HG03342 (cell line): ENCODE results near the gene PAX2.

Source experiments
- ATAC-seq: cut with Tn5 transposase; IDR thresholded peaks from one replicate; pipeline ENCODE4 v1.9.1; 2021; ENCODE audit warnings: mild to moderate bottlenecking, moderate library complexity; ENCODE audit not compliant: unreplicated experiment

PAX2 gene

GRCh38 chr10:100723770-100724530 lies 21.4 kb upstream of the PAX2 start:
- ATAC-seq = no peak

DNA sequence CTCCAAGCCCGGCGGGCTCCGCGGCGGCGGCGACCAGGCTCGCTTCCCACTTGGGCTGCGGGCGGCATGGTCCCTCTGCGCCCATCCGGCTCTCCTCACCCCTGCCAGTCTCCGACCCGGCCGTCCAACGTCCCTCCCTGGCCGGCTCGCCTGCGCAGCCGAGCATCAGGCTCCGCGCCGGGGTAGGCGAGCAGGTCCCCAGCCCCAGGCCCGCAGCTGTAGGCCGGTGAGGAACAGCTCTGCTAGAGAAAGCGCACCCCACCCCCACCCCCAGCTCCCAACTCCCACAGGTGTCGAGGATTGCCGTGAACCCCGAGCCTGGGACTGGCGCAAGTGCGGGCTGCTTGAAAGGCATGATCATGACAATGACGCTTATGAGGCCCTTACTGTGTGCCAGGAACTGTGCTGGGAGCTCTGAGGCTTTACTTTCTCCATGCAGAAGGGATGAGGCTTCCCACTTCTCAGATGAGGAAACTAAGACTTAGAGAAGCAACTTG lies 20.8 kb upstream of the PAX2 start:
- no peak for ATAC-seq

- ATAC-seq = no peak
Measured at GRCh38 chr10:100725071-100725471, 20.3 kb upstream of the PAX2 start.

GRCh38 chr10:100725869-100726426 lies 19.4 kb upstream of the PAX2 start:
- ATAC-seq = no peak

GRCh38 chr10:100727808-100728207 lies 17.6 kb upstream of the PAX2 start:
- ATAC-seq = no peak

- no peak for ATAC-seq
Measured at GRCh38 chr10:100728928-100729861, 16.2 kb upstream of the PAX2 start.

DNA sequence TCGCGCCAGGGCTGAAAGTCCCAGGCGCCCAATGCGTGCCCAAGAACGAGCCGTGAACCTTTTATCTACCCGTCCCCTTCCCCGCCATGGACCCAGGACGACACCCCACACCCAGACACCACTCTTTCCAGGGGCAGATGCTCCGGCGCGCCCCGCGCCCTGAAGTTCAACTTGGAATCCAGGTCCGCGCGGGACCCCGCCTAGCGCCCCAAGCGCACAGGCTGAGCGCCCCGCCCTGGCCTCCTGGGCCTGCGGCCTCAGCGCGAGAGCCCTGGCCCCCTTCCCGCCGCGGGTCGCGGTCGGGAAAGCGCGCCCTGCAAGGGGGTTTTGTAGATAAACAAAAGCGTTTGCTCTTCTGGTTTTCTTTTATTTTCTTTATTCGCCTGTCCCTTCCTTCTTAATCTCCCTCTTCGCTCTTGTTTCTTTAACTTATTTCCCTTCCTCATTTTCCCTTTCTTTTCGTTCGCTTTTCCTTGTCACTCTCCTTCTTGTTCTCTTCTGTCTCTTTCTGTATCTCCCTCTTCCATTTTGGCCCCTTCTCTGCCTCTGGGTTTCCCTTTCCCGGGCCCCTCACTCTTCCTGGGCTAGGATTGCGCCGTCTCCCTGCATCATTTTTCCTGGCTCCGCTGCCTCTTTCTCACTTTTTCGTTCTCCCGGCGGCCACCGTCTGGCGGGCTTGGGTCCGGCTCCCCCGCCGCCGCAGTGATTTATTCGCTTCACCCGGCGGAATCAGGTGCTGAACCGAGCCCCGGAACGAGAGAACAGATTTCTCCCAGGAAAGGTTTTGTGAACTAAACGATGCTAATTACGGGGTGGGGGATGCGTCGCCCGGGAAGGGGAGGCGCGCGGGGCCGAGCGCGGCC lies 15.3 kb upstream of the PAX2 start:
- no peak for ATAC-seq

- ATAC-seq = no peak
Measured at GRCh38 chr10:100730725-100731406, 14.5 kb upstream of the PAX2 start.

DNA sequence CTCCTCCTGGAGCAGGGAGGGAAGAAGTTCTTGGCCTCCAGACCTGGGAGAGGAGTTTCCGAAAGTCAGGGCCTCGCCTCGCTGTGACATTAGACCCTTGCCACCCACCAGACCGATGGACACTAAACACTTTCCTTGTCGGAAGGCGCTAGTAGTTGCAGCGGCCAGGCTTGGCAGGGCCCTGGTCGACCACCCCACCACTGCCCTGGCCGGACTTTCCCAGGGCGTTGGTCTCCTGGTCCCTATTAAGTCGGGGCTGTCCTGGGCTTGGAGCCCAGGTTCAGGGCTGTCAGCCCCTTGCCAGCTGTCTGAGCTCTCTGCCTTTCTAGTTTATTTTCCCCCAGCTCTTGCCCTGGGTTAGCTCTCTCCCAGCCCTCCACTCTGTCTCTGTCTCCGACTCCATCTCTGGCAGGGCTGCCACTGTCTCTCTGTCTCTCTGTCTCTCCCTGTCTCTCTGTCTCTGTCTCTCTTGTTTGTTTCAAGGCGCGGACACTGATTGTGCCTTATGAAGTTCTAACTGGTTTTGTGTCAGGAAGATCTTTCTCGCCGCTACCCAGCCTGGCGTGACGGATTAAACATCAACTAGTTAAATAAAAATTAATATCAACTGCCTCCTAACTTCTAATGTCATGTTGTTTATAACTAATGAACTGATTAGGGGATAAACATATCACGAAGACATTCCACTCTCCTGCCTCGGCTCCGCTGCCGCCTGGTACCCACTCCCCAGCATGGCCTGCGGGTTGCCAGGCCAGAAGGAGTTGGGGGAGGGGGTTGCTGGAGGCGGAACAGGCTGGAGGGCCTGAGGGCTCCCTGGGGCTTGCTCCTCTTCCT lies 13.8 kb upstream of the PAX2 start:
- ATAC-seq = no peak

- no peak for ATAC-seq
Measured at GRCh38 chr10:100732241-100732596, 13.2 kb upstream of the PAX2 start.

DNA sequence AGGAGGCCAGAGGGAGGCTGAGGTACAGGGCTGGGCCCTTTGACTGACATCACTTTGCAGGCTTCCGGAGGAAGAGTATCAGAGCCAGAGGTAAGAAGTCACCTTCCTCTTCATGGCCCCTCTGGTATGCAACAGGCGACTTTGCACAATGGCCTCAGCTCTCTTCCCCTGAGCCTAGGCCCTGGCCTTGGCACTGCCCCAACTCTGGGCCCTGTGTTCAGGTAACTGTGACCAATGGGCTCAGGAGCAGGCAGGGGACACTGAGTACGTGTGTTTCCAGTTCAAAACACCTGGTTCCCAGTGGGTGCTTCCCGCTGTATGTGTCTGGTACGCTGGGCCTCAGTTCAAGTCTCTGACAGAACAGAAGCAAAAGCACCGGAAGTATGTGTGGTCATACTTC lies 12.1 kb upstream of the PAX2 start:
- no peak for ATAC-seq

- ATAC-seq = no peak
Measured at GRCh38 chr10:100734295-100735086, 10.9 kb upstream of the PAX2 start.

DNA sequence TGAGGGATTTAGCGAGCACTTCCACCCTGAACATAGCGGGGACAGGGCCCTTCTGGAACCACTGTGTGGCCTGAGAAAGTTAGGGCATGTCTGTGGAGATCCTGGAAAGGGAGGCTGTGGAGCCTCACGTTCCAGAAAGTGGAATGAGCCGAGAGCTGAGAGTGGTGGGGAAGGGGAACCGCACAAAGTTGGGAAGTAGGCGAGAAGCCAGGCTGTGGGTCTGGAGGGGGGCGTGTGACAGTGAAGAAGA lies 10.4 kb upstream of the PAX2 start:
- ATAC-seq = no peak

DNA sequence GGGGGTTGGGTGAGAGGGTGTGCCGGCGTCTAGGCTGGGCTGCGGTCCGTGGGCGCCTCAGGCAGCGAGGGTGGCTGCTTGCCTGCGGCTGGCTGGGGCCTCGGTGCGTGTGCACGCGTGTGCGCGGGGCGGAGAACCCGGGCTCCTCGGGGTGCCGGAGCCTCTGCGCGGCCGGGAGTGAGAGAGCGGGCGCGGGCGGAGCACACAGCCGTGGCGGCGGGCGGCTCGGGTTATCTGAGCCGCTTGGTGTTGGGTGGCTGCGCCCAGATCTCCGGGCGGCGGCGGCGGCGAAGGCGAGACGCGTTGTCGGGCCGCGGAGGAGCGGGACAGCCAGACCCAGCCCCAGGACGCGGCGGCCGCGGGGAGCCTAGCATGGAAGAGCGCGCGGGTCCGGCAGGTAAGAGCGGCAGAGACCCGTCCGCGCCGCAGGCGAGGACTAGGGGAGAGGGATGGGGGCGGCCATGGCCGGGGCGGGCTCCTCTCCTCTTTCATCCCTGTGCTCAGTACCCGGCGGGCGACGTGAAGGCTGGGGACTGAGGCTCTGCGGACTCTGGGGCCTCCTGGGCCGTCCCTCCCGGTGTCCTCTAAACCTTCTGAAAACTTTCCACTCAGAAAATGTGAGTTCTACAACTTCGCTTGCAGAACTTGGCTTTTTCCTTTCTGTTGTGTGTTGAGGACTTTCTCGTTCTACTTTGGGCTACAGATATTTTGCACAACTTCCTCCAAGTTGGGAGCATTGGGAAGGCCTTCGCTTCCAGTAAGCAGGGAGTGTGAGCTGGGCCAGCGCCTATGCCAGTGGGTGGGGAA lies 9.8 kb upstream of the PAX2 start:
- no peak for ATAC-seq

DNA sequence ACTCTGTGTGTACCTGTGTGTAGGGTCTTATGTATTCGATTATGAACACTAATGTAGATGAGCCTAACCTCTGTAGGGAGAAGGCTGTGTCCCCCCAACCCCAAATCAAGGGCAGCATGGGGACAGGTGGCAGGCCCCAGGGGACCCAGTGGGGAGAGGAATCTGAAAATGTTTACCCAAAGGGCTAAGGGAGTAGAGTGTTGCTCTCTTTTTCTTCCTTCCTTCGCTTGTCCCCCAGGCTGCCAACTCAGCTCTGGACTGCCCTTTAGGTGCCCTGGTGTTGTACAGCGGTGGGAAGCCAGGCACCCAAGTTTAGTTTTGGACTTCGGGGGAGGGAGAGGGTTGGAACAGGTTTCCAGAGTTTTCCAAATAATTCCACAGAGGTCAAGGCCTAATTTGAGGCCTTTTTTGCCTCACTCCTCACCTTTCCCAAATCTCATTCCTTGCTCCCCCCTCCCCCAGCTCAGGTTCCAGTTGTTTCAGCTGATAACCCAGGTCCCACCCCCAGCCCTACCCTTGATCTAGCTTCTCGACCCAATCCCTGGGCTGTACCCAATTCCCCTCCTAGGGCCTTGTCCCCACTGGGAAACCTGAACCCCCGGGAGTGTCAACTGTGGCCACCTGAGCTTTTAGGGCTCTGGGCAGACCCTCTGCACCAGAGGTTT lies 9.1 kb upstream of the PAX2 start:
- ATAC-seq = no peak

- ATAC-seq = no peak
Measured at GRCh38 chr10:100736809-100737354, 8.5 kb upstream of the PAX2 start.
